Pancreas (tissue), 10 donors: ENCODE data around the gene ATP5IF1. TPM values are rescaled to one million over a fixed set of nuclear protein-coding genes. Genes with fewer than 3 reads are reported as not detected.
A peak's percentile ranks its signal among the peaks of the same experiment; 100 is the strongest.

Source experiments
- ATAC-seq, 4 donors: fragments of 200-7000 bp; cut with Tn5 transposase; one replicate each; pipeline versions ENCODE4 v1.8.0 to v1.9.1; 2020; ENCODE audit warnings: mild to moderate bottlenecking in 4 of 4, moderate library complexity in 4 of 4
- DNase-seq, 6 donors: peaks; one replicate each; pipeline ENCODE4 v3.0.0-alpha.2; 2020
- FAIRE-seq: peaks from 2 replicates; lab custom pipeline; 2012; peaks lifted over from hg19 to GRCh38; lab: Jason Lieb, UNC
- H3K27ac ChIP-seq, 4 donors: fragments of 200-600 bp; sonication (generic); 1 replicate in 3 of 4; 2 replicates in 1 of 4; pipeline versions ENCODE4 v1.5.0 to v1.8.0; 2020
- H3K27me3 ChIP-seq, 4 donors: fragments of 200-600 bp; one replicate each; pipeline ENCODE4 v1.8.0; 2021
- H3K36me3 ChIP-seq, 3 donors: fragments of 200-600 bp; sonication (generic) in 1 of 3; one replicate each; pipeline versions ENCODE4 v1.5.0 to v1.8.0; 2020 to 2021
- H3K4me1 ChIP-seq, 3 donors: fragments of 200-600 bp; one replicate each; pipeline ENCODE4 v1.8.0; 2021
- H3K4me3 ChIP-seq, 4 donors: fragments of 200-600 bp; sonication (generic) in 2 of 4; one replicate each; pipeline versions ENCODE4 v1.5.0 to v1.8.0; 2020 to 2021
- H3K9me3 ChIP-seq, 4 donors: fragments of 200-600 bp; one replicate each; pipeline ENCODE4 v1.8.0; 2021
- CTCF ChIP-seq, 4 donors: fragments of 200-600 bp; sonication (generic) in 3 of 4; IDR thresholded peaks; one replicate each; pipeline versions ENCODE4 v1.5.0 to v1.8.0; 2021; ENCODE audit warnings: antibody characterized with exemption in 4 of 4
- WGBS, 2 donors: extraction: QIAGEN DNeasy Blood & Tissue Kit; methylation state at CpG; one replicate each; pipeline ENCODE4 v1.1.7; 2013; 5-methylcytosine and 5-hydroxymethylcytosine counted together
- intact Hi-C, 3 donors: fragments of 100-400 bp; cut with DNase I; formaldehyde crosslinking; loops; one replicate each; pipeline versions ENCODE4 v1.11.1 to v1.14.2; 2022
- polyA plus RNA-seq, 2 donors: library from polyadenylated mRNA; stranded (reverse); fragments of 200-250 nt; gene quantifications; one replicate each; pipeline ENCODE4 v1.2.3, GENCODE V29; 2013
- total RNA-seq, 6 donors: library from RNA; stranded (reverse); fragmentation: NEBNext Ultra II Directional in 4 of 6; extraction: Animal tissue kit (Norgen Biotek cat#: 25700) in 4 of 6; gene quantifications; one replicate each; pipeline versions ENCODE4 v1.2.1 to v1.2.4, GENCODE V29; 2021 to 2023
- donor health status: healthy with polysubstance abuse.
- donor health status: DM: no; HTN: no; CAD: no; lungs with moderate emphysema.
- donor health status: DM: no; HTN: no; CAD: no.
- donor health status: control.
- donor health status: control.
- donor health status: Bipolar disorder and iron deficiency.
- donor health status: DM: yes; HTN: yes; CAD: no.
- donor health status: DM: no; HTN: no; CAD: no.
- donor health status: DM: no; HTN: no; CAD: no.
- donor health status: DM: yes; HTN: yes; CAD: no.

ATP5IF1 gene
- total and polyA plus RNA-seq, 8 donors: 37.9 to 239 (median 60.2) TPM

GRCh38 chr1:28233264-28233606 is 2.7 kb upstream of the ATP5IF1 start:
- Histone ChIP-seq H3K27me3 (no peaks in the 10 kb centered on the region), H3K4me1 (peaks cover 5 to 15% (median 5%) of the 10 kb centered on the region in 3 donors), H3K9me3 (no peaks in the 10 kb centered on the region), H3K4me3 (peak overlapping the region in 3 of 4 donors; percentile 83 to 91 (median 85)), H3K36me3 (peaks cover 0 to 6% (median 0%) of the 10 kb centered on the region in 3 donors), H3K27ac (peak overlapping the region in 2 of 4 donors; percentile 52 to 62)
- WGBS, 2 donors: 54 to 56% methylated on average over 14 of the region's 14 CpGs
- FAIRE-seq (no peak), ATAC-seq (no peak), DNase-seq (peak in 1 of 6 donors; percentile 31)
- no peak for TF ChIP-seq CTCF (IDR thresholded peaks at IDR 0.05)
- intact Hi-C loops: no loop called here

DNA sequence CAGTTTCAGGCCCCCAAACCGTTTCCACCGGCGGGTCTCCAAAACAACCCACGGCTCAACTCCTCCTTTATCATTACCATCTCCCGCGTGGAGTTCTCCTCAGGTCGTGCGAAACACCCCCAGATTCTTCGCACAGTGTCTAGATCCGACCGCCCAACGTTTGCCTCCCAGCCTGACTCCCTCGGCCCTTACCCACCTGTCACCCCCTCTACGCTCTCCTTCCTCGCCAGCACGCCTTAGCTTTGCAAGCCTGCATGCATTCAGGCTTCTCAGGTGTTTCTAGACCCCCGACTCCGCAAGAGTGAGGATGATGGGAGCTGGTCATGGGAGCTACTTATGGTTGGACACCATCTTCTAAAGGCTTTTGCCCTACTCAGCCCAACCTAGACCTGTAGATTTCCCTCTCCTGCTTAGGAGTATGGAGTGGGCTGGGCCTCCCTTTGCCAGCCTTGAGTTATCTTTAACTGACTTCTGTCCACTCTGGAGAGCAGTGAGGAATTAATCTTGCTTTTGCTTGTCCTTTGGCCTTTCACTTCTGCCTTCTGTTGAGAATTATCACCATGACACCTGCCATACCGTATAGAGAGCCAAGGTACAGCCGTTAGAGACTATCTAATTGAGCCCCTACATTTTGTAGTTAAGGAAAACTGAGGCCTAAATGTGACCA is 865 bp downstream of the ATP5IF1 start:
- Histone ChIP-seq H3K4me1 (peaks cover 5 to 13% (median 5%) of the 10 kb centered on the region in 3 donors), H3K9me3 (no peaks in the 10 kb centered on the region), H3K4me3 (peak overlapping the region; percentile 49 to 97 (median 91)), H3K36me3 (no peaks in the 10 kb centered on the region), H3K27me3 (no peaks in the 10 kb centered on the region), H3K27ac (peak overlapping the region in 3 of 4 donors; percentile 82 to 90 (median 88))
- ATAC-seq (peak in 3 of 4 donors; percentile 1 to 6 (median 6)), DNase-seq (no peak), FAIRE-seq (no peak)
- TF ChIP-seq CTCF (IDR thresholded peaks at IDR 0.05): no peak
- intact Hi-C loops: no loop called here
- 3 to 4% methylated on average over 20 of the region's 20 CpGs for WGBS, 2 donors

- TF ChIP-seq CTCF (IDR thresholded peaks at IDR 0.05): no peak
- Histone ChIP-seq H3K27ac (no peak overlapping the region), H3K27me3 (no peaks in the 10 kb centered on the region), H3K4me1 (peaks cover 11 to 19% (median 13%) of the 10 kb centered on the region in 3 donors), H3K4me3 (no peak overlapping the region), H3K36me3 (no peaks in the 10 kb centered on the region), H3K9me3 (no peaks in the 10 kb centered on the region)
- FAIRE-seq (no peak), DNase-seq (no peak), ATAC-seq (no peak)
- WGBS, 2 donors: 21 to 28% methylated on average over 2 of the region's 2 CpGs
- intact Hi-C loops: no loop called here
Measured at GRCh38 chr1:28239004-28239403, 3.1 kb downstream of the ATP5IF1 start.

DNA sequence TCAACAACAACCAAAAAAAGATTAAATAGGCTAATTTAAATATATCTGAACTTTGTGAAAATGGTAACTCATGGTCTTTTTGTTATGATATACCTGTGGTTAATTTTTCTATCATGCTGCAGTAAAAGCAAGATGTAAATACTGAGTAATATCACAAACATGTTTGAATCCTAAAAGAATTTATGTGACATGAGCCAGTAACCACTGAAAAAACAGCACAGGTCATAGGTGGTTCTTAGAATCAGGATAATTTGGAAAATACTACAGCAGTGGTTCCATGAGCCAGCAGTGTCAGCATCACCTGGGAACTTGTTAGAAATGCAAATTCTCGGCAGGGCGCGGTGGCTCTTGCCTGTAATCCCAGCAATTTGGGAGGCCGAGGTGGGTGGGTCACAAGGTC is 4.1 kb downstream of the ATP5IF1 start:
- DNase-seq (no peak), FAIRE-seq (no peak), ATAC-seq (no peak)
- Histone ChIP-seq H3K36me3 (no peaks in the 10 kb centered on the region), H3K4me3 (no peak overlapping the region), H3K9me3 (no peaks in the 10 kb centered on the region), H3K27me3 (no peaks in the 10 kb centered on the region), H3K4me1 (peaks cover 18 to 29% (median 22%) of the 10 kb centered on the region in 3 donors), H3K27ac (no peak overlapping the region)
- WGBS, 2 donors: 95 to 96% methylated on average over 4 of the region's 4 CpGs
- TF ChIP-seq CTCF (IDR thresholded peaks at IDR 0.05): no peak
- intact Hi-C loops: no loop called here

GRCh38 chr1:28241638-28242241 is 5.8 kb downstream of the ATP5IF1 start:
- Histone ChIP-seq H3K27ac (no peak overlapping the region), H3K9me3 (no peaks in the 10 kb centered on the region), H3K36me3 (no peaks in the 10 kb centered on the region), H3K4me3 (no peak overlapping the region), H3K27me3 (no peaks in the 10 kb centered on the region), H3K4me1 (peaks cover 23 to 37% (median 25%) of the 10 kb centered on the region in 3 donors)
- FAIRE-seq (no peak), DNase-seq (no peak), ATAC-seq (no peak)
- 89 to 91% methylated on average over 10 of the region's 10 CpGs for WGBS, 2 donors
- intact Hi-C loops: no loop called here
- TF ChIP-seq CTCF (IDR thresholded peaks at IDR 0.05): no peak
